Dedifferentiated amniotic fluid mesenchymal stem cell (primary cell): ENCODE data around the gene URB1.
"Not testable (repeated sequence)": the region's sequence is repeated elsewhere in the genome, so short reads cannot be mapped to it uniquely, and the experiment has no call there.

Source experiments
- DNase-seq: peaks from one replicate; pipeline ENCODE4 v3.0.0-alpha.2; 2016; ENCODE audit errors: extremely low spot score

The URB1 gene

GRCh38 chr21:32412162-32413014, 19.6 kb upstream of the URB1 start, which contains the start of gene EVA1C:
Gene EVA1C, plus strand, starts transcription at chr21:32412706. Its CDS starts 148 bp downstream, at chr21:32412854.
- DNase-seq = no peak

- DNase-seq = no peak
These were observed 18.7 kb upstream of the URB1 start for GRCh38 chr21:32411350-32412161.

GRCh38 chr21:32410916-32411315, 18.1 kb upstream of the URB1 start:
- no peak for DNase-seq

GRCh38 chr21:32410291-32410690, 17.5 kb upstream of the URB1 start:
- no peak for DNase-seq

- DNase-seq = no peak
These were observed 13.6 kb upstream of the URB1 start for GRCh38 chr21:32406405-32406804.

- DNase-seq = peak; percentile 78
These were observed 10.5 kb upstream of the URB1 start for GRCh38 chr21:32403201-32403777.

GRCh38 chr21:32393677-32394001, 827 bp upstream of the URB1 start:
- no peak for DNase-seq

GRCh38 chr21:32392299-32392879, 423 bp downstream of the URB1 start:
- DNase-seq = no peak

- DNase-seq = no peak
These were observed 1.1 kb downstream of the URB1 start for GRCh38 chr21:32391755-32392154.

GRCh38 chr21:32390537-32391224, 2.1 kb downstream of the URB1 start:
- not testable (repeated sequence) for DNase-seq

GRCh38 chr21:32389337-32390015, 3.3 kb downstream of the URB1 start:
- DNase-seq = no peak

GRCh38 chr21:32388306-32388705, 4.5 kb downstream of the URB1 start:
- no peak for DNase-seq

- DNase-seq = no peak
These were observed 5.7 kb downstream of the URB1 start for GRCh38 chr21:32387151-32387550.

- DNase-seq = no peak
These were observed 6.5 kb downstream of the URB1 start for GRCh38 chr21:32386195-32386870.

GRCh38 chr21:32383812-32384211, 9.0 kb downstream of the URB1 start:
- DNase-seq = no peak

- peak; percentile 31 for DNase-seq
These were observed 10.6 kb downstream of the URB1 start for GRCh38 chr21:32382108-32382644.

- DNase-seq = no peak
These were observed 11.2 kb downstream of the URB1 start for GRCh38 chr21:32381571-32381970.

GRCh38 chr21:32380940-32381339, 11.9 kb downstream of the URB1 start:
- no peak for DNase-seq

GRCh38 chr21:32378956-32379355, 13.9 kb downstream of the URB1 start:
- no peak for DNase-seq

GRCh38 chr21:32377991-32378390, 14.8 kb downstream of the URB1 start:
- no peak for DNase-seq
